Ovary (tissue), 3 donors: ENCODE measurements around the gene NAV2.

Source experiments
- EP300 ChIP-seq: sonication (generic); formaldehyde crosslinking; IDR thresholded peaks from one replicate; pipeline ENCODE4 v1.6.1; 2017; ENCODE audit warnings: antibody characterized with exemption
- POLR2A ChIP-seq: fragments of 450-650 bp; IDR thresholded peaks from one replicate; pipeline ENCODE4 v1.6.1; 2017; ENCODE audit warnings: antibody characterized with exemption, mild to moderate bottlenecking, moderate library complexity
- TF ChIP-seq, protein P1 (sequence below), 3 donors: fragments of 450-650 bp in 2 of 3; fragments of 200-600 bp in 1 of 3; IDR thresholded peaks; one replicate each; pipeline versions ENCODE4 v1.5.1 to v1.8.0; 2016 to 2022; ENCODE audit warnings: antibody characterized with exemption in 3 of 3, mild to moderate bottlenecking in 1 of 3
- donor health status: DM: no; HTN: no; CAD: no.

DNA sequence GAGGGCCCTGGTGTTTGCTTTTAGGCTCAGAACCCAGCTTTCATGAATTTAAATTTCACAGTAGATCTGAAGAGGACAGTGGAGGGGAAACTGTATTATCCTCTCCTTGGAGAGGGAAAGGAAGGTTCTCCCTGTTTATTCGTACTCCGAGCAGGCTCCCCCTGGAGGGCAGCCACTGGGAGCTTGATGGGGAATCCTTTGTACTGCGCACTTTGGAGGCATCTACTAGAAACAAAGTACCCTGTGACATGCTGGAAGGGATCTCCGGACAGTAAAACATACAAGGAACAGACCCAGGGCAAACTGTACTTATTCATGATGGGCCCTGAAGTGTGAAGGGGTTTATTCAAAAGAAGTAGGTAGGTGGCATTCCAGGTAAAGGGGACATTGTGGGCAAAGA lies 27.2 kb downstream of the NAV2 start:
- TF ChIP-seq POLR2A = no peak
- TF ChIP-seq, protein P1, sequence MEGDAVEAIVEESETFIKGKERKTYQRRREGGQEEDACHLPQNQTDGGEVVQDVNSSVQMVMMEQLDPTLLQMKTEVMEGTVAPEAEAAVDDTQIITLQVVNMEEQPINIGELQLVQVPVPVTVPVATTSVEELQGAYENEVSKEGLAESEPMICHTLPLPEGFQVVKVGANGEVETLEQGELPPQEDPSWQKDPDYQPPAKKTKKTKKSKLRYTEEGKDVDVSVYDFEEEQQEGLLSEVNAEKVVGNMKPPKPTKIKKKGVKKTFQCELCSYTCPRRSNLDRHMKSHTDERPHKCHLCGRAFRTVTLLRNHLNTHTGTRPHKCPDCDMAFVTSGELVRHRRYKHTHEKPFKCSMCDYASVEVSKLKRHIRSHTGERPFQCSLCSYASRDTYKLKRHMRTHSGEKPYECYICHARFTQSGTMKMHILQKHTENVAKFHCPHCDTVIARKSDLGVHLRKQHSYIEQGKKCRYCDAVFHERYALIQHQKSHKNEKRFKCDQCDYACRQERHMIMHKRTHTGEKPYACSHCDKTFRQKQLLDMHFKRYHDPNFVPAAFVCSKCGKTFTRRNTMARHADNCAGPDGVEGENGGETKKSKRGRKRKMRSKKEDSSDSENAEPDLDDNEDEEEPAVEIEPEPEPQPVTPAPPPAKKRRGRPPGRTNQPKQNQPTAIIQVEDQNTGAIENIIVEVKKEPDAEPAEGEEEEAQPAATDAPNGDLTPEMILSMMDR (IDR thresholded peaks at IDR 0.05) = no peak
- no peak for TF ChIP-seq EP300
